Lower leg skin (tissue), 4 donors: ENCODE results near the gene ARHGAP8. TPM values are rescaled to one million over a fixed set of nuclear protein-coding genes. Genes with fewer than 3 reads are reported as not detected.

ENCODE experiments used
- DNase-seq, 2 donors: peaks; one replicate each; pipeline ENCODE4 v3.0.0-alpha.2; 2019; ENCODE audit warnings: low spot score in 2 of 2
- H3K4me3 ChIP-seq: fragments of 200-600 bp; sonication (generic); 2 replicates; pipeline ENCODE4 v1.5.1; 2017; ENCODE audit warnings: mild to moderate bottlenecking, low read depth; ENCODE audit not compliant: poor library complexity, severe bottlenecking
- CTCF ChIP-seq, 3 donors: fragments of 450-650 bp; IDR thresholded peaks; one replicate each; pipeline ENCODE4 v1.5.1; 2016; ENCODE audit warnings: antibody characterized with exemption in 3 of 3, mild to moderate bottlenecking in 3 of 3, moderate library complexity in 2 of 3
- POLR2A ChIP-seq, 2 donors: fragments of 450-650 bp; IDR thresholded peaks; one replicate each; pipeline ENCODE4 v1.6.1; 2016 to 2017; ENCODE audit warnings: antibody characterized with exemption in 2 of 2, mild to moderate bottlenecking in 1 of 2, moderate library complexity in 1 of 2
- WGBS, 2 donors: methylation state at CpG; one replicate each; pipeline ENCODE4 v1.1.5; 2018; 5-methylcytosine and 5-hydroxymethylcytosine counted together
- intact Hi-C: fragments of 100-400 bp; cut with DNase I; formaldehyde crosslinking; loops from one replicate; pipeline ENCODE4 v1.15.0; 2023; ENCODE audit warnings: low total_unique reads
- total RNA-seq, 4 donors: library from RNA; depleted of rRNA; stranded (reverse); fragments of >200 nt; gene quantifications; one replicate each; pipeline ENCODE4 v1.1.0, GENCODE V29; 2016

The ARHGAP8 gene
- total RNA-seq, 4 donors from 2014 or later: 2.9 to 3.4 (median 3.2) TPM

- no peak for TF ChIP-seq CTCF (IDR thresholded peaks at IDR 0.05)
- H3K4me3 ChIP-seq: no peak overlapping the region
- intact Hi-C loops: no loop called here
- DNase-seq: no peak
These were observed 81.7 kb downstream of the ARHGAP8 start for GRCh38 chr22:44834065-44834464.

- TF ChIP-seq POLR2A (IDR thresholded peaks at IDR 0.05): no peak
- DNase-seq: no peak
- 65 to 67% methylated on average over 15 of the region's 15 CpGs for WGBS, 2 donors
- intact Hi-C loops: no loop called here
- H3K4me3 ChIP-seq: no peak overlapping the region
These were observed 85.1 kb downstream of the ARHGAP8 start for GRCh38 chr22:44837481-44837880.

GRCh38 chr22:44838316-44839016 lies 86.1 kb downstream of the ARHGAP8 start:
- no peak overlapping the region for H3K4me3 ChIP-seq
- DNase-seq: no peak
- intact Hi-C loops: no loop called here
- WGBS, 2 donors: 87 to 90% methylated on average over 16 of the region's 16 CpGs
- TF ChIP-seq CTCF (IDR thresholded peaks at IDR 0.05): no peak
- TF ChIP-seq POLR2A (IDR thresholded peaks at IDR 0.05): no peak

- no peak overlapping the region for H3K4me3 ChIP-seq
- DNase-seq: no peak
- intact Hi-C loops: no loop called here
- TF ChIP-seq CTCF (IDR thresholded peaks at IDR 0.05) (no peak), POLR2A (IDR thresholded peaks at IDR 0.05) (no peak)
- WGBS, 2 donors: 66 to 76% methylated on average over 7 of the region's 7 CpGs
These were observed 86.7 kb downstream of the ARHGAP8 start for GRCh38 chr22:44839061-44839460.

- 83 to 92% methylated on average over 13 of the region's 13 CpGs for WGBS, 2 donors
- DNase-seq: no peak
- intact Hi-C loops: no loop called here
- H3K4me3 ChIP-seq: no peak overlapping the region
- TF ChIP-seq CTCF (IDR thresholded peaks at IDR 0.05) (no peak), POLR2A (IDR thresholded peaks at IDR 0.05) (no peak)
These were observed 87.3 kb downstream of the ARHGAP8 start for GRCh38 chr22:44839721-44840120.

- DNase-seq: no peak
- intact Hi-C loops: no loop called here
- 84 to 86% methylated on average over 30 of the region's 30 CpGs for WGBS, 2 donors
- H3K4me3 ChIP-seq: no peak overlapping the region
- TF ChIP-seq POLR2A (IDR thresholded peaks at IDR 0.05): no peak
- no peak for TF ChIP-seq CTCF (IDR thresholded peaks at IDR 0.05)
These were observed 88.4 kb downstream of the ARHGAP8 start for GRCh38 chr22:44840611-44841322.
